AG09319 (cell line): Measurements from ENCODE around the gene ENTPD3.

ENCODE experiments used
- DNase-seq: peaks from one replicate; pipeline ENCODE4 v3.0.0-alpha.2; 2010; ENCODE audit warnings: low read depth; ENCODE audit errors: extremely low read depth
- TF ChIP-seq, protein P1 (sequence below): IDR thresholded peaks from 2 replicates; pipeline ENCODE4 v1.5.1; 2011; ENCODE audit warnings: low read depth, mild to moderate bottlenecking, inconsistent platforms, low read length, moderate library complexity

Gene ENTPD3

DNA sequence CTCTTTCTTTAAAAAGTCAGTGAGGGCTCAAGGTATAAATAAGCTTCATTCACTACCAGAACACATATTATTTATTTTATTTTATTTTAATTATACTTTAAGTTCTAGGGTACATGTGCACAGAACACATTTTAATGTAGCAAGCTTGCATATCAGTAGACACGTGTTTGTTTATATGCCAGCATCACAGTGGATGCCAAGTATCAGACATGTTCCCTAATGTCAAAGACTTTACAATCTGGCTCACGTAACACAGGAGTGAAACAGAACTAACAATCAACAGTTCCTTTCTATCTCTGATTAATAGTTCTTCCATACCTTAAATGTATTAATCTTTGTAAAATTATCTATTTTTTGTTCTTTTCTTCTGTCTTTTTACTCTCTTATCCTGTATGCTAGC, 23.3 kb upstream of the ENTPD3 start:
- no peak for DNase-seq
- TF ChIP-seq, protein P1, sequence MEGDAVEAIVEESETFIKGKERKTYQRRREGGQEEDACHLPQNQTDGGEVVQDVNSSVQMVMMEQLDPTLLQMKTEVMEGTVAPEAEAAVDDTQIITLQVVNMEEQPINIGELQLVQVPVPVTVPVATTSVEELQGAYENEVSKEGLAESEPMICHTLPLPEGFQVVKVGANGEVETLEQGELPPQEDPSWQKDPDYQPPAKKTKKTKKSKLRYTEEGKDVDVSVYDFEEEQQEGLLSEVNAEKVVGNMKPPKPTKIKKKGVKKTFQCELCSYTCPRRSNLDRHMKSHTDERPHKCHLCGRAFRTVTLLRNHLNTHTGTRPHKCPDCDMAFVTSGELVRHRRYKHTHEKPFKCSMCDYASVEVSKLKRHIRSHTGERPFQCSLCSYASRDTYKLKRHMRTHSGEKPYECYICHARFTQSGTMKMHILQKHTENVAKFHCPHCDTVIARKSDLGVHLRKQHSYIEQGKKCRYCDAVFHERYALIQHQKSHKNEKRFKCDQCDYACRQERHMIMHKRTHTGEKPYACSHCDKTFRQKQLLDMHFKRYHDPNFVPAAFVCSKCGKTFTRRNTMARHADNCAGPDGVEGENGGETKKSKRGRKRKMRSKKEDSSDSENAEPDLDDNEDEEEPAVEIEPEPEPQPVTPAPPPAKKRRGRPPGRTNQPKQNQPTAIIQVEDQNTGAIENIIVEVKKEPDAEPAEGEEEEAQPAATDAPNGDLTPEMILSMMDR = no peak

DNA sequence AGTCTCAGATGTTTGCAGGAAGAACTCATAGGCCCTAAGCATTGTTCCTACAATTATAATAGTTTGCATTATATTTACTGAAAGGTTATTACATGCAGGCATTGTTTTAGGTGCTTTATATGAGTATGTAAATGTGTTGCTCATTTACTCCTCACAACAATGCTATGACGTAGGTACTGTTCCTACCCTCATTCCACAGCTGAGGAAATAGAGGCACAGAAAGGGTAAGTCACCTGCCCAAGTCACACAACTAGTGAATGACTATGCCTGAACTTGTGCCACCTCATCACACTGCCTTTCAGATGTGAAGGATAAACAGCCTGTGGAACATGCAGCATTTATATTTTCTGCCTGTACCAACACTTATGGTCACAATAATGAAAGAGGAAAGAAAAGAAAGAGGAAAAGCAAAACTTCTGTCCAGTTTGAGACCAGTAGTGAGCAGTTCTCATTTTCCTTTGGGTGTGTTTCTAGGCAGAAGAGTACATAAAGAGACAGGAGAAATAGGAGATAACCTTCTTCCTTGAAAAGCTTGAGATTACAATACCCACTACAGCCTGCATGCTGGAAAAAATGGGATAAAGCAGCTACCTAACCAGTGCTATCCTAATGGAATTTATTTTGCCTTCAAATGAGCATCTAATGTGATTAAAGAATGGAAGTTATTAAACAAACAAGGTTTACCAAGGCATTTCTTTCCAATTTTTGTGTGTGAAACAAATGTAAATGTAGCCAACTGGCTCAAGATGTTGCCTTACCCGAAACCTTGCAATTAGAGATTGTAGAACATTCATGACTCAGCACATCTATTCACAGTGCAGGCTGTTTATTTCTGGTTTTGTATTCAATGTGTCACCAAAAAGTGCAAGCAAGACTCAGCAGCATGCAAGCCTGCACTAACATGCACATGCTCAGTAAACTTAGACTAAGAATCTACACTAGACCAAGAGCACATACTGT, 20.5 kb upstream of the ENTPD3 start:
- TF ChIP-seq, protein P1 = no peak
- peak; percentile 11 for DNase-seq

DNA sequence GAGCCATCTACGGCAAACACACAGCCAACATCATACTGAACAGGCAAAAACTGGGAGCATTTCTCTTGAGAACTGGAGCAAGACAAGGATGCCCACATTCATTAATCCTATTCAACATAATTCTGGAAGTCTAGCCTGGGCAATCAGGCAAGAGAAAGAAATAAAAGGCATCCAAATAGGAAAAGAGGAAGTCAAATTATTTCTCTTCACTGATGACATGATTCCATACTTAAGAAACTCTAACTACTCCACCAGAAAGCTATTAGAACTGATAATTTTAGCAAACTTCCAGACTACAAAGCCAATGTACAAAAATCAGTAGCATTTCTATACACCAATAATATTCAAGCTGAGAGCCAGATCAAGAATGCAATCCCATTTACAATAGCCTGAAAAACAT, 17.3 kb upstream of the ENTPD3 start:
- TF ChIP-seq, protein P1 = no peak
- no peak for DNase-seq

DNA sequence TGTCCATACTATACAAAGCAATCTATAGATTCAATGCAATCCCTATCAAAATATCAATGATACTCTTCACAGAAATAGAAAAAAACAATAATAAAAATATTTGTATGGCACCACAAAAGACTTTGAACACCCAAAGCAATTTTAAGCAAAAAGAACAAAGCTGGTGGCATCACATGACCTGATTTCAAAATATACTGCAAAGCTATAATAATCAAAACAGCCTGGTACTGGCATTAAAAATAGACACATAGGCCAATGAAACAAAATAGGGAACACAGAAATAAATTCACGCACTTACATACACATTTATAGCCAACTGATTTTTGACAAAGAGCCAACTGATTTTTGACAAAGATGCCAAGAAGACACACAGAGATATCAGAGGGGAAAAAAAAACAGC, 9.2 kb upstream of the ENTPD3 start:
- no peak for DNase-seq
- TF ChIP-seq, protein P1 = no peak

DNA sequence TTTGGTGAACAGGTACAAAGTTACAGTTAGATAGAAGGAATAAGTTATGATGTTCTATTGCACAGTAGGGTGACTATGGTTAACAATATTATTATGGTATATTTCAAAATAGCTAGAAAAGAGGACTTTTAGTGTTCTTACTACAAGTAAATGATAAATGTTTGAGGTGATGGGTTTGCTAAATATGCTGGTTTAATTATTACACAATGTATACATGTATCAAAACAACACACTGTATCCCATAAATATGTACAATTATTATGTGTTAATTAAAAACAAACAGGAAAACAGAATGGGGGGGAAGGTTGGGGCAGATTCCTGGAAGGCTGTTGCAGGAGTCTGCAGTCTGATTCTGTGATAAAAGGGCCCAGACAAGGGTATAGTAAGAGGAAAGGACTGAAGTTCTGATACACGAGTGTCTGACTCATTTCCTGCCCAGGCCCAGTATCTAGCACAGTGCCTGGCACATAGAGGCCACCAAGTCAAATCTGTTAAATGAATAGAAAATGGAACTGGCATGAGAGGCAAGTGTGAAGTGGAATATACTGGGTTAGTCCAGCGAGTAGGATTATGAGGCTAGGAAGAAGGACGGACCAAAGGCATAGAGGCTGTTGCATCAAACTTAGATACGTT, 7.2 kb upstream of the ENTPD3 start:
- DNase-seq = no peak
- TF ChIP-seq, protein P1 = no peak

DNA sequence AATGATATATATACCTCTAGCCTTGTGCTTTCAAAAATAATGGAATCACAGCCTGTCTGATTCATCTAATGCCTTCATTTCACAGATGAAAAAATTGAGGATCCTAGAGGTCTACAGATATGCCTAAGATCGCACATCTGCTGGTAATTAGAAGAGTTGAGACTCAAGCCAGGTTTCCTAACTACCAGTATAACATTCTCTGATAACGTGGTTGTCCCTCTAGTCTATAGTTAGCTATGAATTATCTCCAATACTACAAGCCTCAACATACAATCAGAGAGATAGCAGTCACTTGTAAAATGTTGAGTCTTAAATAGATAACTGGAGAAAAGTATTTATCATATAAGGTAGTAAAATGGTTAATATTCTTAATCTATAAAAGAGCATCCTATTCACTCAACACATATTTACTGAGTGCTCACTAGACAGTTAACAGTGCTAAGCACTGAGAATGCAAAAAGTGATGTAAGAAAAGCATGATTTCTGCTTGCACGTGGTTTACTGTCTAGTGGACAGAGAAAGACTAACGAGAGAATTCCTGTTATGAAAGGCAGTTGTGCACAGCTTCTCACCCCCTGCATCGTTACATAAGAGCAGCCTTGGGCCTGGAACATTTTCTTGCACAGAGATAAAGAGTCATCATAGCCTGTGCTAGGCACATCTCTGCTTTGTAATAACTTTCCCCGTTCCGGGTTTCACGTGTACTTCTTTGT, 4.9 kb upstream of the ENTPD3 start:
- no peak for DNase-seq
- TF ChIP-seq, protein P1 = no peak
